Activated T-helper 1 cell treated with anti-CD3 and anti-CD28 coated beads, Interleukin-2, amount 50 U/mL, for 16 hours (primary cell): ENCODE measurements around the gene DZIP1.

Experiments used
- DNase-seq, 2 donors: peaks; one replicate each; pipeline ENCODE4 v3.0.0-alpha.2; 2020; ENCODE audit warnings: low read depth in 1 of 2, low spot score in 1 of 2

The DZIP1 gene

GRCh38 chr13:95552539-95553441 is 91.7 kb downstream of the DZIP1 start, which contains the start of gene CLDN10:
CLDN10 (plus strand) TSS chr13:95552720; CDS start chr13:95552754, 34 bp downstream.
- DNase-seq, result no peak

GRCh38 chr13:95552208-95552538 is 92.3 kb downstream of the DZIP1 start:
- no peak for DNase-seq

- DNase-seq, result no peak
Measured at GRCh38 chr13:95547531-95548167, 96.9 kb downstream of the DZIP1 start.

- no peak for DNase-seq
Measured at GRCh38 chr13:95546919-95547318, 97.6 kb downstream of the DZIP1 start.

GRCh38 chr13:95544293-95544692 is 100.2 kb downstream of the DZIP1 start:
- DNase-seq, result no peak

GRCh38 chr13:95541911-95542474 is 102.5 kb downstream of the DZIP1 start:
- no peak for DNase-seq

GRCh38 chr13:95541308-95541707 is 103.2 kb downstream of the DZIP1 start:
- no peak for DNase-seq

GRCh38 chr13:95540888-95541287 is 103.6 kb downstream of the DZIP1 start:
- no peak for DNase-seq

GRCh38 chr13:95536632-95537241 is 107.8 kb downstream of the DZIP1 start:
- DNase-seq, result no peak

GRCh38 chr13:95535243-95535642 is 109.3 kb downstream of the DZIP1 start:
- DNase-seq, result no peak

GRCh38 chr13:95533545-95534160 is 110.9 kb downstream of the DZIP1 start:
- DNase-seq, result no peak

- no peak for DNase-seq
Measured at GRCh38 chr13:95530178-95530577, 114.3 kb downstream of the DZIP1 start.
